Effector memory CD8-positive, alpha-beta T cell (primary cell): ENCODE data around the gene SCO2.

Experiments used
- ATAC-seq: fragments of 150-1000 bp; cut with Tn5 transposase; replicated peaks from 2 replicates; pipeline ENCODE4 v1.10.0; 2021; ENCODE audit warnings: mild to moderate bottlenecking, moderate library complexity
- DNase-seq, 3 experiments: peaks; one replicate each; pipeline ENCODE4 v3.0.0; 2021
- H3K27ac Mint-ChIP-seq, 2 donors: one replicate each; pipeline ENCODE4 v1.8.0; 2022; ENCODE audit warnings: mild to moderate bottlenecking in 2 of 2, mixed read lengths in 2 of 2, moderate library complexity in 2 of 2
- H3K27me3 Mint-ChIP-seq, 2 donors: one replicate each; pipeline ENCODE4 v1.8.0; 2022; ENCODE audit warnings: mixed read lengths in 2 of 2
- H3K36me3 Mint-ChIP-seq: one replicate; pipeline ENCODE4 v1.8.0; 2022; ENCODE audit warnings: mild to moderate bottlenecking, moderate library complexity, mixed read lengths; ENCODE audit not compliant: insufficient read depth
- H3K4me1 Mint-ChIP-seq, 2 donors: one replicate each; pipeline ENCODE4 v1.8.0; 2022; ENCODE audit warnings: low read depth in 2 of 2, mixed read lengths in 2 of 2
- H3K4me3 Mint-ChIP-seq, 2 donors: one replicate each; pipeline ENCODE4 v1.8.0; 2022; ENCODE audit warnings: mild to moderate bottlenecking in 2 of 2, mixed read lengths in 2 of 2, moderate library complexity in 2 of 2
- H3K9me3 Mint-ChIP-seq, 2 donors: one replicate each; pipeline ENCODE4 v1.8.0; 2022; ENCODE audit warnings: mixed read lengths in 2 of 2

SCO2 gene

GRCh38 chr22:50503475-50504145 lies 21.8 kb downstream of the SCO2 start:
- peaks cover 4 to 8% of the 10 kb centered on the region in 2 donors for H3K4me1 Mint-ChIP-seq
- H3K27ac Mint-ChIP-seq, result no peak overlapping the region
- DNase-seq (no peak), ATAC-seq (no peak)
- H3K4me3 Mint-ChIP-seq, result no peak overlapping the region
- no peaks in the 10 kb centered on the region for H3K27me3 Mint-ChIP-seq
- H3K36me3 Mint-ChIP-seq, result peaks cover 11% of the 10 kb centered on the region
- H3K9me3 Mint-ChIP-seq, result no peaks in the 10 kb centered on the region

- H3K4me1 Mint-ChIP-seq, result peaks cover 3 to 11% of the 10 kb centered on the region in 2 donors
- H3K36me3 Mint-ChIP-seq, result peaks cover 5% of the 10 kb centered on the region
- DNase-seq, result no peak
- H3K27me3 Mint-ChIP-seq, result no peaks in the 10 kb centered on the region
- H3K27ac Mint-ChIP-seq, result no peak overlapping the region
- H3K9me3 Mint-ChIP-seq, result no peaks in the 10 kb centered on the region
- ATAC-seq, result no peak
- H3K4me3 Mint-ChIP-seq, result no peak overlapping the region
Observed at GRCh38 chr22:50502628-50503474, 22.5 kb downstream of the SCO2 start.

GRCh38 chr22:50502096-50502495 lies 23.3 kb downstream of the SCO2 start:
- Mint-ChIP-seq H3K36me3 (peaks cover 4% of the 10 kb centered on the region), H3K27ac (no peak overlapping the region), H3K4me3 (no peak overlapping the region), H3K27me3 (no peaks in the 10 kb centered on the region), H3K4me1 (peaks cover under 1 to 8% of the 10 kb centered on the region in 2 donors), H3K9me3 (no peaks in the 10 kb centered on the region)
- no peak for DNase-seq
- ATAC-seq, result no peak

- Mint-ChIP-seq H3K36me3 (peaks cover 4% of the 10 kb centered on the region), H3K27ac (no peak overlapping the region), H3K4me3 (no peak overlapping the region), H3K9me3 (no peaks in the 10 kb centered on the region), H3K4me1 (peaks cover 0 to 7% of the 10 kb centered on the region in 2 donors), H3K27me3 (no peaks in the 10 kb centered on the region)
- DNase-seq (no peak), ATAC-seq (no peak)
Observed at GRCh38 chr22:50500452-50500851, 24.9 kb downstream of the SCO2 start.

GRCh38 chr22:50498322-50498890 lies 27.0 kb downstream of the SCO2 start:
- Mint-ChIP-seq H3K27ac (peak overlapping the region in 1 of 2 donors; percentile 44), H3K4me1 (peaks cover 0 to 7% of the 10 kb centered on the region in 2 donors), H3K36me3 (peaks cover 4% of the 10 kb centered on the region), H3K27me3 (no peaks in the 10 kb centered on the region), H3K4me3 (no peak overlapping the region), H3K9me3 (no peaks in the 10 kb centered on the region)
- DNase-seq (peak; percentile 59 to 68 (median 68)), ATAC-seq (peak; percentile 94)

- no peak overlapping the region for H3K4me3 Mint-ChIP-seq
- H3K4me1 Mint-ChIP-seq, result peaks cover 0 to 7% of the 10 kb centered on the region in 2 donors
- no peak overlapping the region for H3K27ac Mint-ChIP-seq
- no peak for DNase-seq
- no peaks in the 10 kb centered on the region for H3K27me3 Mint-ChIP-seq
- peaks cover 4% of the 10 kb centered on the region for H3K36me3 Mint-ChIP-seq
- no peak for ATAC-seq
- no peaks in the 10 kb centered on the region for H3K9me3 Mint-ChIP-seq
Observed at GRCh38 chr22:50497093-50497492, 28.3 kb downstream of the SCO2 start.

GRCh38 chr22:50490531-50491308 lies 34.7 kb downstream of the SCO2 start:
- peak overlapping the region in 1 of 2 donors; percentile 10 for H3K4me3 Mint-ChIP-seq
- H3K9me3 Mint-ChIP-seq, result no peaks in the 10 kb centered on the region
- ATAC-seq (no peak), DNase-seq (no peak)
- no peaks in the 10 kb centered on the region for H3K36me3 Mint-ChIP-seq
- H3K27me3 Mint-ChIP-seq, result peaks cover 6 to 18% of the 10 kb centered on the region in 2 donors
- no peak overlapping the region for H3K27ac Mint-ChIP-seq
- H3K4me1 Mint-ChIP-seq, result peaks cover 0 to 3% of the 10 kb centered on the region in 2 donors

GRCh38 chr22:50489363-50490243 lies 35.8 kb downstream of the SCO2 start:
- DNase-seq (no peak), ATAC-seq (no peak)
- no peaks in the 10 kb centered on the region for H3K36me3 Mint-ChIP-seq
- no peak overlapping the region for H3K27ac Mint-ChIP-seq
- H3K4me1 Mint-ChIP-seq, result peaks cover 0 to 3% of the 10 kb centered on the region in 2 donors
- no peaks in the 10 kb centered on the region for H3K9me3 Mint-ChIP-seq
- no peak overlapping the region for H3K4me3 Mint-ChIP-seq
- H3K27me3 Mint-ChIP-seq, result peaks cover 6 to 23% of the 10 kb centered on the region in 2 donors

GRCh38 chr22:50488886-50489285 lies 36.5 kb downstream of the SCO2 start:
- DNase-seq, result no peak
- Mint-ChIP-seq H3K27ac (no peak overlapping the region), H3K4me3 (no peak overlapping the region), H3K36me3 (no peaks in the 10 kb centered on the region), H3K4me1 (peaks cover 0 to 3% of the 10 kb centered on the region in 2 donors), H3K9me3 (no peaks in the 10 kb centered on the region), H3K27me3 (peaks cover 6 to 23% of the 10 kb centered on the region in 2 donors)
- no peak for ATAC-seq

GRCh38 chr22:50488006-50488677 lies 37.3 kb downstream of the SCO2 start:
- no peaks in the 10 kb centered on the region for H3K9me3 Mint-ChIP-seq
- DNase-seq, result no peak
- H3K27me3 Mint-ChIP-seq, result peaks cover 6 to 23% of the 10 kb centered on the region in 2 donors
- H3K36me3 Mint-ChIP-seq, result no peaks in the 10 kb centered on the region
- no peak overlapping the region for H3K27ac Mint-ChIP-seq
- ATAC-seq, result no peak
- peaks cover 0 to 3% of the 10 kb centered on the region in 2 donors for H3K4me1 Mint-ChIP-seq
- H3K4me3 Mint-ChIP-seq, result no peak overlapping the region

GRCh38 chr22:50487290-50488005 lies 38.0 kb downstream of the SCO2 start:
- Mint-ChIP-seq H3K4me3 (no peak overlapping the region), H3K4me1 (peaks cover 0 to 3% of the 10 kb centered on the region in 2 donors), H3K27me3 (peaks cover 6 to 23% of the 10 kb centered on the region in 2 donors), H3K27ac (no peak overlapping the region), H3K9me3 (no peaks in the 10 kb centered on the region), H3K36me3 (peaks cover 3% of the 10 kb centered on the region)
- DNase-seq (no peak), ATAC-seq (no peak)
